GM12801 (cell line): ENCODE measurements around the gene NOX5.

Experiments
- TF ChIP-seq, protein P1 (sequence below): IDR thresholded peaks from one replicate; pipeline ENCODE4 v1.5.1; 2011; ENCODE audit warnings: control low read depth; ENCODE audit not compliant: insufficient read length; ENCODE audit errors: extremely low read depth

NOX5 gene

DNA sequence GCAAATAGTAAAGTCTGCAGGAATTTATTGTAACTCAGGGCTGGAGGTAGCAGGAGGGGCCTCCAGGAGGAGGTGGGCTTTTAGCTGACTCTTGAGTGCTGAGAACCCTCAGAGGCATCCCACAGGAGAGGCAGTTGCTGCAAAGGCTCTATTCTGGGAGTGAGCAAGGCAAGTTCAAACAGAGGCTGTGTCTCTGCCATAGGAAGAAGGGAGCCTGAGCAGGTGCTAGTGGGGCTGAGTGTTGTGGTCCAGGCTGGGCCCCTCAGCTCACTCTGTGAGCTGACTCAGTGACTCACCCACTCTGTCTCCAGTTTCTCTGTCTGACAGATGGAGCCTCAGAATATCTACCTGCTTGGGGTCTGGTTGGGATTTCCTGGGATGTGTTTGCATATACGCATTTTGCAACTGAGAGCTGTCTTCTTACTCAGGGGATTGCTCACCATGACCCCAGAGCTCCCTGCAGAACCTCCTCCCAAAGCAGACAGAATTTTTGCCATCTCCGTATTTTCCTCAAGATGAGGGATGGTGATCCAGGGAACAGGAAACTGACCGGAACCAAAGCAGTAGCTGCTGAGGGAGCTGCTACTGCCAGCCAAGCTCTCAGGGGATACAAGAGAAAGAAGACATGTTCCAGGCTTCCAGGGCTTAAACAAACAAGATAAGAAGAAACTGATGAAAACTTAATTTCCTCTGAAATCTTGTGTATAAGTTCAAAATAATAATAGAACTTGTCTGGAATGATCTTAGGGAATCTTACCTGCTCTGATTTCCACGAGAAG, 13.6 kb upstream of the NOX5 start:
- TF ChIP-seq, protein P1, sequence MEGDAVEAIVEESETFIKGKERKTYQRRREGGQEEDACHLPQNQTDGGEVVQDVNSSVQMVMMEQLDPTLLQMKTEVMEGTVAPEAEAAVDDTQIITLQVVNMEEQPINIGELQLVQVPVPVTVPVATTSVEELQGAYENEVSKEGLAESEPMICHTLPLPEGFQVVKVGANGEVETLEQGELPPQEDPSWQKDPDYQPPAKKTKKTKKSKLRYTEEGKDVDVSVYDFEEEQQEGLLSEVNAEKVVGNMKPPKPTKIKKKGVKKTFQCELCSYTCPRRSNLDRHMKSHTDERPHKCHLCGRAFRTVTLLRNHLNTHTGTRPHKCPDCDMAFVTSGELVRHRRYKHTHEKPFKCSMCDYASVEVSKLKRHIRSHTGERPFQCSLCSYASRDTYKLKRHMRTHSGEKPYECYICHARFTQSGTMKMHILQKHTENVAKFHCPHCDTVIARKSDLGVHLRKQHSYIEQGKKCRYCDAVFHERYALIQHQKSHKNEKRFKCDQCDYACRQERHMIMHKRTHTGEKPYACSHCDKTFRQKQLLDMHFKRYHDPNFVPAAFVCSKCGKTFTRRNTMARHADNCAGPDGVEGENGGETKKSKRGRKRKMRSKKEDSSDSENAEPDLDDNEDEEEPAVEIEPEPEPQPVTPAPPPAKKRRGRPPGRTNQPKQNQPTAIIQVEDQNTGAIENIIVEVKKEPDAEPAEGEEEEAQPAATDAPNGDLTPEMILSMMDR = no peak

DNA sequence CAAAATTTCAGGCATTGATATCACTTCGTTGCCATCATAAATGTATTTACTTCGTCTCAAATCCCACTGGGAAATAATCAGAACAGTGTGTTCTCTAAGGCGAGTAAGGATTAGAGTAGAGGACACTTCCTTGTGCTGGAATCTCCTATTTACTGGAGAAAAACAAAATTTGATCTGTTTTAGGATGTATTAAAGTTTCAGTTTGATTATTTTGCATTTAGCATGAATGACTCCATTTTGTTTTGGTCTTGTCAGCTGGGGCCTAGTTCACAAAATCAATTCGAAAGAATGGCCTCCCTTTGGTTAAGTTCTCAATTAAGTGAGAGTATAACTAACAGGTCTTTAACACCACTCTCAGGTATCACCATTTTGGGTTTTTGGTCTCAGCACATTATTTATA, 11.7 kb upstream of the NOX5 start:
- TF ChIP-seq, protein P1 = no peak

DNA sequence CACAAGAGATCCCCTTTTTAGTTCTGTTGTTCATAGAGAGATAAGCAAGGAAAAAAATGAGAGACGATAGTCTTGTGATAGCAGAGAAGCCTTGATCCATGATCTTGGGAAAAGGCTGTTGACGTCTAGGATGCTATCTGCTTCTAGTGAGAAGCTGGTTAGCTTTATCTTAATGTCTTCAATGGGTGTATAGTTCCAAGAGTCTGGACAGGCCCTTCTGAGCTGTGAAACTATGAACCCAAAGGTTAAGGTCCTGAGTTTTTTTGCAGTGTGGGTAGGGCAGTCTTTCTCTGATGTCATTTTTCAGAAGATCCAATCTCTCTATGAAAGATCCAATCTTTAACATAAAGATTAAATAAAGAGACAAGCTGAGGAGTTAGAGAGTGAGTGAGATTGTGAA, 10.5 kb upstream of the NOX5 start:
- TF ChIP-seq, protein P1 = no peak

DNA sequence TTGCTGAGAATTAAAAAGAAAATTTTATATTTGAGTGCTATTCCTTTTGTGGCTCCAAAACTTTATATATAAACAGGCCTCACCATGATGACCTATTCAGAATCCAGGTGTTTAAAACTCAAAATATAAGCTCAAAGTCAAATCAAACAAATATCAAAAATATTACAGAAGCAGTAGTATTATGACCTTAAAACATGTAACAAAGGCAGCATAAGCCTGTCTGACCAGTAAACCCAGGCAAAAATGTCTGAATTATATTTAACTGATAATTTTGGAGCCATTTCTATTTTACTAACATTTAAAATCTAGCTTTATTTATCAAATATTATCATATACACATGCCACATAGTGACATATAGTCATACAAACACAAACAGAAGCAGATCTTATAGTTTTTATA, 6.4 kb upstream of the NOX5 start:
- TF ChIP-seq, protein P1 = no peak

DNA sequence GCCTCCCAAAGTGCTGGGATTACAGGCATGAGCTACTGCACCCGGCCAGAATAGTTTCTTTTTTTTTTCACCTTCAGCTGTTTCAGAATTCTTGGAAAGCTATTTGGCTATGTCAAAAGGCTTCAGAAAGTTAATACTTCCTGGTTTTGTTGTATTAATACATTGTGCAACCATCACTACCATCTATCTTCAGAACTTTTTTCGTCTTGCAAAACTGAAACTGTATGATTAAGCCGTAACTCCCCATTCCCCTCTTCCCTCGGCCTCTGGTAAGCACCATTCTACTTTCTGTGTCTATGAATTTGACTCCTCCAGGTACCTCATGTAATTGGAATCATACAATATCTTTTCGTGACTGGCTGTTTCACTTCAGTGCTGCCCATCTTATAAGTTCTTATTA, 5.2 kb upstream of the NOX5 start:
- TF ChIP-seq, protein P1 = no peak

DNA sequence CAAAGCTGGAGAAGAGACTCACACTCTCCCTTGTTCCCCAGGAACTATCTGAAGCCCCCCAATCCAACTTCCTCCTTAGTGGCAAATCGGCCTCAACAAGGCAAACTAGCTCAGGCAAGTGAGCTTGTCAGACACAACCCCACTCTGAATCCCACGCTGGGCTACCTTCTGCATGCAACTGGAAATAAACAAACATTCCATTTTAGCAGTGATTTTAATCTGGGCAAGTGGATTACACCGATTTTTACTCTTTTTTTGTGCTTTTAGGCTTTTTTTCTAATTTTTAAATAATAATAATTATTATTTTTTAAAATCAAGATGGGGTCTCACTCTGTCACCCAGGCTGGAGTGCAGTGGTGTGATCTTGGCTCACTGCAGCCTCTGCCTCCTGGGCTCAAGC, 2.9 kb upstream of the NOX5 start:
- TF ChIP-seq, protein P1 = no peak

DNA sequence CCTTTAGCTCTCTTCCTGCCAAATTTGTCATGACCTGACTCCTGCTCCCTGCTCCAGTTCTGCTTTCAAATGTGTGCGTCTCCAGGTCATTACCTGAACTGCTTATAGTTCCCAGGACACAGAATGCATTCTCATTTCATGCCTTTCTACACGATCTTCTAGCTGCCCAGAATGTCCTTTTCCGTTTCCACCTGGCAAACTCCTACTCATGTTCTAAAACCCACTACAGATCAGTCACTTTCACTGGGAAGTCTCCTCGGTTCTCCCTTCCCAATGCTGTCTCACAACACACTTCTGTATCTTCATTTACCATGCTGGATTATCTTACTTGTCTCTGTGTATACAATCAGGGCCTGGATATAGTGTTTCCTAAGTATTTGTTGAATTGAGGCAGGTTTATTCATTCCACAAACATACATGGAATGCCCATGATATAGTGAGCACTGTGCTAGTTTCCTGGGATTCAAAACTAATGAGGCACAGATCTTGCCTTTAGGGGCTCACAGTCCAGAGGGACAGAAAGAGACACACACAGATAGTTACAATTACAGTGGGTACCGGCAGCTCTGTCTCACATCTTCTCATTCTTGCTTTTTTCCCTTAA, 1.6 kb upstream of the NOX5 start:
- TF ChIP-seq, protein P1 = no peak
